Activated gamma-delta T cell (primary cell): ENCODE data around the gene UBL5.

Experiments
- DNase-seq: peaks from one replicate; lab custom pipeline; 2025; lab: John Stamatoyannopoulos, UW

Gene UBL5

GRCh38 chr19:9854282-9854846 lies 26.6 kb downstream of the UBL5 start:
- no peak for DNase-seq

- no peak for DNase-seq
These were observed 28.9 kb downstream of the UBL5 start for GRCh38 chr19:9856609-9857008.

GRCh38 chr19:9857076-9857721 lies 29.5 kb downstream of the UBL5 start:
- no peak for DNase-seq

- DNase-seq: no peak
These were observed 30.4 kb downstream of the UBL5 start for GRCh38 chr19:9857920-9858746.

- DNase-seq: no peak
These were observed 31.0 kb downstream of the UBL5 start for GRCh38 chr19:9858766-9859165.

GRCh38 chr19:9860407-9860806 lies 32.7 kb downstream of the UBL5 start:
- no peak for DNase-seq

GRCh38 chr19:9861503-9861902 lies 33.8 kb downstream of the UBL5 start:
- DNase-seq: no peak

- DNase-seq: no peak
These were observed 35.2 kb downstream of the UBL5 start for GRCh38 chr19:9862938-9863337.

GRCh38 chr19:9863759-9864158 lies 36.0 kb downstream of the UBL5 start:
- DNase-seq: no peak

GRCh38 chr19:9865732-9866501 lies 38.2 kb downstream of the UBL5 start:
- DNase-seq: no peak

GRCh38 chr19:9868983-9869617 lies 41.4 kb downstream of the UBL5 start:
- DNase-seq: no peak

- DNase-seq: no peak
These were observed 44.1 kb downstream of the UBL5 start for GRCh38 chr19:9871626-9872338.

GRCh38 chr19:9872618-9873242 lies 45.0 kb downstream of the UBL5 start:
- DNase-seq: no peak

GRCh38 chr19:9875031-9875627 lies 47.4 kb downstream of the UBL5 start:
- no peak for DNase-seq

GRCh38 chr19:9875796-9876195 lies 48.1 kb downstream of the UBL5 start:
- no peak for DNase-seq

- DNase-seq: no peak
These were observed 50.2 kb downstream of the UBL5 start for GRCh38 chr19:9877780-9878510.

GRCh38 chr19:9878511-9879196 lies 50.9 kb downstream of the UBL5 start:
- no peak for DNase-seq
